Measurements from ENCODE around the gene TBL3. TPM values are rescaled to one million over a fixed set of nuclear protein-coding genes. Genes with fewer than 3 reads are reported as not detected.

TBL3 gene
- total and polyA plus RNA-seq, 12 donors = 18.5 to 71.1 (median 22.3) TPM

DNA sequence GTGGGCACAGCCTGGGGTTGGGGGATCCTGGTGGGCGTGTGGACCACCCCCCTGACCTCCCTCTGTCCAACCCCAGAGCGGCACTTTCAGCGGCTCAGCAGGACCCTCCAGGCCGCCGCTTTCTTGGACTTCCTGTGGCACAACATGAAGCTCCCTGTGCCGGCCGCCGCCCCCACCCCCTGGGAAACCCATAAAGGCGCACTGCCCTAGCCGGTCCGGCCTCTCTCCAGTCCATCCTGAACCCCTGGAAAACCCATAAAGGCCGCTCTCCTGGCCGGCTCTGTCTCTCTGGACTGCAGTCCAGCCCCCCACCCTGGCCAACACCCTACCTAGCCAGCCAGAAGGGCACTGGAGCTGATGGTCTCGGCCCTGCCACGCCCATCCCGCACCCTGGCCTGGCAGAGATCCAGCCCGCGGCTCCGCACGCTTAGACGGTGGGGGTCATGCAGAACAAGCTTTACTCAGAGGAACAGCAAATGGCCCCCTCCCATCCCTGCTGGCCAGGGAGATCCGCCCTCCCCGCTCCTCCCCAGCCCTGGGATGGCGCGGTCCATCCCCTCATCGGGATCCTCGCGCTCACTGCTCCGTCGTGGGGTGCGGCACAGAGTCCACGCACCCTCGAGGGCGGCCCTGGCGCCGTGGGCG lies 6.7 kb downstream of the TBL3 start:
- peaks cover 5 to 33% (median 19%) of the 10 kb centered on the region in 9 donors for H3K4me1 ChIP-seq
- DNase-seq = no peak
- TF ChIP-seq, protein P1, sequence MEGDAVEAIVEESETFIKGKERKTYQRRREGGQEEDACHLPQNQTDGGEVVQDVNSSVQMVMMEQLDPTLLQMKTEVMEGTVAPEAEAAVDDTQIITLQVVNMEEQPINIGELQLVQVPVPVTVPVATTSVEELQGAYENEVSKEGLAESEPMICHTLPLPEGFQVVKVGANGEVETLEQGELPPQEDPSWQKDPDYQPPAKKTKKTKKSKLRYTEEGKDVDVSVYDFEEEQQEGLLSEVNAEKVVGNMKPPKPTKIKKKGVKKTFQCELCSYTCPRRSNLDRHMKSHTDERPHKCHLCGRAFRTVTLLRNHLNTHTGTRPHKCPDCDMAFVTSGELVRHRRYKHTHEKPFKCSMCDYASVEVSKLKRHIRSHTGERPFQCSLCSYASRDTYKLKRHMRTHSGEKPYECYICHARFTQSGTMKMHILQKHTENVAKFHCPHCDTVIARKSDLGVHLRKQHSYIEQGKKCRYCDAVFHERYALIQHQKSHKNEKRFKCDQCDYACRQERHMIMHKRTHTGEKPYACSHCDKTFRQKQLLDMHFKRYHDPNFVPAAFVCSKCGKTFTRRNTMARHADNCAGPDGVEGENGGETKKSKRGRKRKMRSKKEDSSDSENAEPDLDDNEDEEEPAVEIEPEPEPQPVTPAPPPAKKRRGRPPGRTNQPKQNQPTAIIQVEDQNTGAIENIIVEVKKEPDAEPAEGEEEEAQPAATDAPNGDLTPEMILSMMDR (IDR thresholded peaks at IDR 0.05) = no peak
- intact Hi-C loops (cut with DNase I) = no loop called here
- no peak overlapping the region for H3K4me3 ChIP-seq
- ATAC-seq = no peak
- H3K27ac ChIP-seq = no peak overlapping the region
- WGBS, 2 donors = 75 to 77% methylated on average over 37 of the region's 37 CpGs
- H3K9me3 ChIP-seq = no peaks in the 10 kb centered on the region
- H3K27me3 ChIP-seq = peaks cover 18 to 79% (median 64%) of the 10 kb centered on the region in 7 donors
- H3K36me3 ChIP-seq = peaks cover 12 to 55% (median 46%) of the 10 kb centered on the region in 9 donors

GRCh38 chr16:1979271-1980029 lies 7.6 kb downstream of the TBL3 start:
- ATAC-seq (no peak), DNase-seq (no peak)
- intact Hi-C loops (cut with DNase I) = loop anchor here in 1 of 10 donors (10.0 kb wide), 1 partner anchor 55 kb away; no protein-coding TSS in a partner anchor

DNA sequence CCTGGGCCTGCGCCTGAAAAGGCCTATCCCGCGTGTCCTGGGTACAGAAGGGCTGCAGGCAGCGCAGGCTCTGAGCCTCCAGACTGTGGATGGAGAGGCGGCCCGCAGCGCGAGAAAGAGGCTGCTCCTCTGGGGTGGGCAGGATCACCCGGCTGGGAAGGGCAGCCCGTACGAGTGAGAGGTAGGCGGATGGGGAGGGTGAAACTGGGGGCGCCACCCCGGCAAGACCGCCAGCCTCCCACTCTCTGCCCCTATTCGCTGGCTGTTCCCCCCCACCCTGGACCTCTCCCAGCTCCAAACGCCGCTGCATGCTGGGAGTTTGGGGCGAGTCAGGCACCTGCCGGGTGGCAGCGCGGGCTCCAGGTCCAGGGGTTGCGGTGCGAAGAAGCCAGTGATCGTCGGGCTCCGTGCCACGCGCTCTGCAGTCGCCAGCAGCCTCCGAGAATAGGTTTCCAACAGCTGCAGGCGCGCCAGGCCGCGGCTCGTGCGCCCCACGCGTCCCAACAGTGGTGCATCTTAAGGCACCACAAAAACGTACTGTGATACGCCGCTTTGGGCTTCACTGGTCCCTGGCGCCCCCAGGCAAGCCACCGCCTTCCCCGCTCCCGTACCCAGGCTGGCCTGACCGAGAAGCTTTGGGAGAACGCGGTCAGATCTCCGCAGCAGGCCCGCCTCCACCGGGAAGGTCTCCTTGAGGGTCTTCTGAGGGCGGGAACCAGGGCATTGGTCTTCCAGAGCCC lies 8.3 kb downstream of the TBL3 start:
- Histone ChIP-seq H3K4me1 (peaks cover 11 to 39% (median 28%) of the 10 kb centered on the region in 9 donors), H3K4me3 (no peak overlapping the region), H3K36me3 (peaks cover 12 to 40% (median 35%) of the 10 kb centered on the region in 9 donors), H3K27ac (no peak overlapping the region), H3K9me3 (no peaks in the 10 kb centered on the region), H3K27me3 (peaks cover 18 to 79% (median 64%) of the 10 kb centered on the region in 7 donors)
- DNase-seq = no peak
- TF ChIP-seq, protein P1 (IDR thresholded peaks at IDR 0.05) = no peak
- intact Hi-C loops (cut with DNase I) = loop anchor here in 1 of 10 donors (10.0 kb wide), 1 partner anchor 55 kb away; no protein-coding TSS in a partner anchor
- 3 to 5% methylated on average over 53 of the region's 53 CpGs for whole genome bisulfite sequencing, 2 donors
- ATAC-seq = no peak

More at GRCh38 chr16:1979271-1980029, 7.6 kb downstream of the TBL3 start:
- peaks cover 12 to 47% (median 43%) of the 10 kb centered on the region in 9 donors for H3K36me3 ChIP-seq
- TF ChIP-seq, protein P1 (IDR thresholded peaks at IDR 0.05) = no peak
- H3K4me1 ChIP-seq = peaks cover 6 to 31% (median 20%) of the 10 kb centered on the region in 9 donors
- no peaks in the 10 kb centered on the region for H3K9me3 ChIP-seq
- H3K27ac ChIP-seq = no peak overlapping the region
- 13 to 17% methylated on average over 69 to 70 of the region's 70 CpGs for WGBS, 2 donors
- H3K4me3 ChIP-seq = no peak overlapping the region
- H3K27me3 ChIP-seq = peaks cover 18 to 79% (median 64%) of the 10 kb centered on the region in 7 donors

GRCh38 chr16:1980770-1981087 lies 8.9 kb downstream of the TBL3 start:
- peaks cover 18 to 73% (median 60%) of the 10 kb centered on the region in 7 donors for H3K27me3 ChIP-seq
- peaks cover 7 to 40% (median 33%) of the 10 kb centered on the region in 9 donors for H3K36me3 ChIP-seq
- H3K4me3 ChIP-seq = no peak overlapping the region
- peaks cover 11 to 43% (median 30%) of the 10 kb centered on the region in 9 donors for H3K4me1 ChIP-seq
- no peak overlapping the region for H3K27ac ChIP-seq
- no peak for DNase-seq
- no peak for ATAC-seq
- no peaks in the 10 kb centered on the region for H3K9me3 ChIP-seq
- TF ChIP-seq, protein P1 (IDR thresholded peaks at IDR 0.05) = no peak
- intact Hi-C loops (cut with DNase I) = loop anchor here in 1 of 10 donors (10.0 kb wide), 1 partner anchor 56 kb away; no protein-coding TSS in a partner anchor
- WGBS, 2 donors = 20 to 21% methylated on average over 16 of the region's 16 CpGs
